ENCODE data around the gene FGR. TPM values are rescaled to one million over a fixed set of nuclear protein-coding genes. Genes with fewer than 3 reads are reported as not detected.

Gene FGR
- total RNA-seq, 5 donors from 2014 or later (not counting 1 experiment from before 2014, with no cell fraction given): 3.2 to 37.3 (median 5.7) TPM

GRCh38 chr1:27676410-27676809 is 41.4 kb upstream of the FGR start:
- H3K4me1 Mint-ChIP-seq: peaks cover 11 to 16% (median 12%) of the 10 kb centered on the region in 3 donors
- peaks cover 0 to 7% (median 2%) of the 10 kb centered on the region in 3 donors for H3K9me3 Mint-ChIP-seq
- Histone ChIP-seq H3K27me3 (replicated peaks in 1 of 2; ENCODE audit: control insufficient read depth in 2 of 2, extremely low read depth in 1 of 2, insufficient read depth in 2 of 2, low read length in 1 of 2) (peaks cover 0 to 2% of the 10 kb centered on the region in 2 experiments), H3K4me3 (ENCODE audit: control insufficient read depth in 1 of 2, extremely low read depth in 1 of 2, low read length in 1 of 2) (no peak overlapping the region), H3K36me3 (ENCODE audit: control insufficient read depth in 2 of 2, extremely low read depth in 1 of 2, insufficient read depth in 1 of 2, low read length in 1 of 2) (no peaks in the 10 kb centered on the region), H3K27ac (ENCODE audit: low read length) (no peak overlapping the region), H3K4me1 (ENCODE audit: control insufficient read depth in 1 of 2, extremely low read depth in 1 of 2, insufficient read depth in 2 of 2, low read length in 2 of 2) (peaks cover 4 to 17% of the 10 kb centered on the region in 2 experiments), H3K9me3 (no peaks in the 10 kb centered on the region)
- WGBS (ENCODE audit: insufficient coverage): no CpG with 5 or more reads among the region's 1 CpG
- peaks cover 8% of the 10 kb centered on the region for H3K36me3 Mint-ChIP-seq
- DNase-seq: no peak
- no peak overlapping the region for H3K27ac Mint-ChIP-seq
- POLR2A ChIA-PET: no interaction called here
- ATAC-seq (replicated peaks in 1 of 4): no peak
- H3K4me3 Mint-ChIP-seq: no peak overlapping the region
- no peaks in the 10 kb centered on the region for H3K27me3 Mint-ChIP-seq
- CTCF ChIA-PET: no interaction called here

GRCh38 chr1:27672750-27673112 is 37.7 kb upstream of the FGR start:
- peak overlapping the region; percentile 91 for H3K27ac ChIP-seq (ENCODE audit: low read length)
- no peaks in the 10 kb centered on the region for H3K27me3 Mint-ChIP-seq
- peaks cover 0 to 2% of the 10 kb centered on the region in 2 donors for H3K36me3 ChIP-seq (ENCODE audit: control insufficient read depth in 2 of 2, extremely low read depth in 1 of 2, insufficient read depth in 1 of 2, low read length in 1 of 2)
- ATAC-seq (replicated peaks in 1 of 4) (peak in 1 of 4 experiments; percentile 1), DNase-seq (no peak)
- peaks cover 3% of the 10 kb centered on the region for H3K36me3 Mint-ChIP-seq
- peak overlapping the region; percentile 58 to 71 for H3K4me3 ChIP-seq (ENCODE audit: control insufficient read depth in 1 of 2, extremely low read depth in 1 of 2, low read length in 1 of 2)
- CTCF ChIA-PET: interaction anchor here in 1 of 2 donors (0.8 to 1.8 kb wide), 4 partner anchors 10 to 370 kb away, joined by 3 to 19 read pairs (median 6); partner anchors contain the start of gene FAM76A
- peaks cover 32 to 44% (median 40%) of the 10 kb centered on the region in 3 donors for H3K4me1 Mint-ChIP-seq
- H3K27ac Mint-ChIP-seq: peak overlapping the region; percentile 98 to 99
- H3K27me3 ChIP-seq (replicated peaks in 1 of 2; ENCODE audit: control insufficient read depth in 2 of 2, extremely low read depth in 1 of 2, insufficient read depth in 2 of 2, low read length in 1 of 2): no peaks in the 10 kb centered on the region
- H3K4me1 ChIP-seq (ENCODE audit: control insufficient read depth in 1 of 2, extremely low read depth in 1 of 2, insufficient read depth in 2 of 2, low read length in 2 of 2): peaks cover 12 to 42% of the 10 kb centered on the region in 2 experiments
- H3K4me3 Mint-ChIP-seq: peak overlapping the region; percentile 89 to 97 (median 95)
- H3K9me3 ChIP-seq: no peaks in the 10 kb centered on the region
- POLR2A ChIA-PET: interaction anchor here in 1 of 2 donors (2.0 kb wide), 1 partner anchor 53 kb away, joined by 11 read pairs; the partner anchor contains the start of gene FAM76A
- H3K9me3 Mint-ChIP-seq: no peaks in the 10 kb centered on the region

- POLR2A ChIA-PET: interaction anchor here in 1 of 2 donors (0.5 to 2.0 kb wide), 4 partner anchors 11 to 252 kb away, joined by 3 to 11 read pairs (median 6); partner anchors contain the start of gene FAM76A
These were observed 37.2 kb upstream of the FGR start, which contains the start of gene IFI6 for GRCh38 chr1:27671964-27672749. Gene IFI6 (minus strand): TSS chr1:27672192. CDS start chr1:27669314, 2,878 bp downstream.

GRCh38 chr1:27669876-27670275 is 34.9 kb upstream of the FGR start:
- Histone ChIP-seq H3K4me3 (ENCODE audit: control insufficient read depth in 1 of 2, extremely low read depth in 1 of 2, low read length in 1 of 2) (no peak overlapping the region), H3K4me1 (ENCODE audit: control insufficient read depth in 1 of 2, extremely low read depth in 1 of 2, insufficient read depth in 2 of 2, low read length in 2 of 2) (peaks cover 12 to 42% of the 10 kb centered on the region in 2 experiments), H3K27ac (ENCODE audit: low read length) (no peak overlapping the region), H3K9me3 (no peaks in the 10 kb centered on the region), H3K36me3 (ENCODE audit: control insufficient read depth in 2 of 2, extremely low read depth in 1 of 2, insufficient read depth in 1 of 2, low read length in 1 of 2) (peaks cover 2 to 17% of the 10 kb centered on the region in 2 donors), H3K27me3 (replicated peaks in 1 of 2; ENCODE audit: control insufficient read depth in 2 of 2, extremely low read depth in 1 of 2, insufficient read depth in 2 of 2, low read length in 1 of 2) (no peaks in the 10 kb centered on the region)
- ChIA-PET CTCF (interaction anchor here (0.7 to 1.8 kb wide), 25 partner anchors 8 to 1212 kb away, joined by 3 to 15 read pairs (median 4); partner anchors contain the start of genes AHDC1 (in 1 of the 2), FAM76A (in 1 of the 2), STX12 (in 1 of the 2) and WASF2 (in 1 of the 2)), POLR2A (interaction anchor here in 1 of 2 donors (0.6 to 1.2 kb wide), 4 partner anchors 56 to 973 kb away, joined by 3 to 9 read pairs (median 4); partner anchors contain the start of gene FAM76A)
- no peaks in the 10 kb centered on the region for H3K27me3 Mint-ChIP-seq
- peaks cover 32 to 46% (median 43%) of the 10 kb centered on the region in 3 donors for H3K4me1 Mint-ChIP-seq
- peak overlapping the region; percentile 40 to 90 for H3K27ac Mint-ChIP-seq
- H3K9me3 Mint-ChIP-seq: no peaks in the 10 kb centered on the region
- ATAC-seq (replicated peaks in 1 of 4): no peak
- 100% methylated on average over 1 of the region's 4 CpGs for WGBS (ENCODE audit: insufficient coverage)
- DNase-seq: no peak
- peaks cover 21% of the 10 kb centered on the region for H3K36me3 Mint-ChIP-seq
- peak overlapping the region; percentile 74 to 95 (median 89) for H3K4me3 Mint-ChIP-seq

More at GRCh38 chr1:27671964-27672749, 37.2 kb upstream of the FGR start, which contains the start of gene IFI6:
- no peaks in the 10 kb centered on the region for H3K27me3 Mint-ChIP-seq
- peak within 1 kb of the TSS; percentile 89 to 97 (median 95) for H3K4me3 Mint-ChIP-seq
- CTCF ChIA-PET: interaction anchor here (0.7 to 1.8 kb wide), 6 partner anchors 9 to 370 kb away, joined by 3 to 19 read pairs (median 4); partner anchors contain the start of gene FAM76A (in 1 of the 2)
- H3K4me1 Mint-ChIP-seq: peaks cover 32 to 46% (median 43%) of the 10 kb centered on the region in 3 donors
- Histone ChIP-seq H3K9me3 (no peaks in the 10 kb centered on the region), H3K4me1 (ENCODE audit: control insufficient read depth in 1 of 2, extremely low read depth in 1 of 2, insufficient read depth in 2 of 2, low read length in 2 of 2) (peaks cover 12 to 42% of the 10 kb centered on the region in 2 experiments), H3K27ac (ENCODE audit: low read length) (peak within 1 kb of the TSS; percentile 91), H3K4me3 (ENCODE audit: control insufficient read depth in 1 of 2, extremely low read depth in 1 of 2, low read length in 1 of 2) (peak within 1 kb of the TSS; percentile 58 to 71), H3K27me3 (replicated peaks in 1 of 2; ENCODE audit: control insufficient read depth in 2 of 2, extremely low read depth in 1 of 2, insufficient read depth in 2 of 2, low read length in 1 of 2) (no peaks in the 10 kb centered on the region), H3K36me3 (ENCODE audit: control insufficient read depth in 2 of 2, extremely low read depth in 1 of 2, insufficient read depth in 1 of 2, low read length in 1 of 2) (peaks cover 0 to 5% of the 10 kb centered on the region in 2 donors)
- ATAC-seq (replicated peaks in 1 of 4): peak; percentile 91 to 95 (median 93)
- peak within 1 kb of the TSS; percentile 98 to 99 for H3K27ac Mint-ChIP-seq
- 0% methylated on average over 8 of the region's 10 CpGs for WGBS (ENCODE audit: insufficient coverage)
- peaks cover 7% of the 10 kb centered on the region for H3K36me3 Mint-ChIP-seq
- no peaks in the 10 kb centered on the region for H3K9me3 Mint-ChIP-seq
- peak; percentile 54 to 90 (median 71) for DNase-seq

- Histone ChIP-seq H3K36me3 (ENCODE audit: control insufficient read depth in 2 of 2, extremely low read depth in 1 of 2, insufficient read depth in 1 of 2, low read length in 1 of 2) (peaks cover 2 to 17% of the 10 kb centered on the region in 2 donors), H3K4me1 (ENCODE audit: control insufficient read depth in 1 of 2, extremely low read depth in 1 of 2, insufficient read depth in 2 of 2, low read length in 2 of 2) (peaks cover 12 to 42% of the 10 kb centered on the region in 2 experiments), H3K27ac (ENCODE audit: low read length) (no peak overlapping the region), H3K9me3 (no peaks in the 10 kb centered on the region), H3K27me3 (replicated peaks in 1 of 2; ENCODE audit: control insufficient read depth in 2 of 2, extremely low read depth in 1 of 2, insufficient read depth in 2 of 2, low read length in 1 of 2) (no peaks in the 10 kb centered on the region), H3K4me3 (ENCODE audit: control insufficient read depth in 1 of 2, extremely low read depth in 1 of 2, low read length in 1 of 2) (peak overlapping the region; percentile 46 to 74)
- CTCF ChIA-PET: interaction anchor here (0.7 to 1.8 kb wide), 31 partner anchors 8 to 1213 kb away, joined by 3 to 15 read pairs (median 4); partner anchors contain the start of genes AHDC1 (in 1 of the 2), FAM76A (in 1 of the 2), STX12 (in 1 of the 2) and WASF2 (in 1 of the 2)
- POLR2A ChIA-PET: interaction anchor here in 1 of 2 donors (0.6 to 1.2 kb wide), 3 partner anchors 56 to 354 kb away, joined by 4 to 9 read pairs (median 4); partner anchors contain the start of gene FAM76A
- DNase-seq (peak; percentile 59 to 92 (median 84)), ATAC-seq (replicated peaks in 1 of 4) (peak; percentile 39 to 50 (median 44))
- peak overlapping the region; percentile 40 to 90 for H3K27ac Mint-ChIP-seq
- no peaks in the 10 kb centered on the region for H3K9me3 Mint-ChIP-seq
- 23% methylated on average over 26 of the region's 36 CpGs for WGBS (ENCODE audit: insufficient coverage)
- peaks cover 21% of the 10 kb centered on the region for H3K36me3 Mint-ChIP-seq
- H3K4me3 Mint-ChIP-seq: peak overlapping the region; percentile 74 to 95 (median 89)
- peaks cover 32 to 48% (median 43%) of the 10 kb centered on the region in 3 donors for H3K4me1 Mint-ChIP-seq
- H3K27me3 Mint-ChIP-seq: no peaks in the 10 kb centered on the region
These were observed 34.1 kb upstream of the FGR start for GRCh38 chr1:27668808-27669723.

All from T-cell (primary cell).